NCI-H69 (cell line): Measurements from ENCODE around the gene NFAT5.
"Not testable (repeated sequence)": the region's sequence is repeated elsewhere in the genome, so short reads cannot be mapped to it uniquely, and the experiment has no call there.

ENCODE experiments used
- DNase-seq: peaks from one replicate; lab custom pipeline; 2025; lab: John Stamatoyannopoulos, UW

The NFAT5 gene

DNA sequence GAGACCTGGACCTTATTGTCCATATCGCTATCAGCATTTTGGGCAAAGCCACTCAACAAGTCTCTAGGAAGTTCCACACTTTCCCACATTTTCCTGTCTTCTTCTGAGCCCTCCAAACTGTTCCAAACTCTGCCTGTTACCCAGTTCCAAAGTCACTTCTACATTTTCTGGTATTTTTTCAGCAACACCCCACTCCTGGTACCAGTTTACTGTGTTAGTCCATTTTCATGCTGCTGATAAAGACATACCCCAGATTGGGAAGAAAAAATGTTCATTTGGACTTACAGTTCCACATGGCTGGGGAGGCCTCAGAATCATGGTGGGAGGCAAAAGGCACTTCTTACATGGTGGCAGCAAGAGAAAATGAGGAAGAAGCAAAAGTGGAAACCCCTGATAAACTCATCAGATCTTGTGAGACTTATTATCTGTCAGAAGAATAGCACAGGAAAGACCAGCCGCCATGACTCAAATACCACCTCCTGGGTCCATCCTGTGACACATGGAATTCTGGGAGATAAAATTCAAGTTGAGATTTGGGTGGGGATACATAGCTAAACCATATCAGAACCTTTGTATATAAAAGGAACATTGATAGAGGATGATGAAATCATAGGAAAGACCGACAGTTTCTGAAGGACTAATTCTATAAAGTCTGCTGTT lies 71.6 kb downstream of the NFAT5 start:
- not testable (repeated sequence) for DNase-seq

DNA sequence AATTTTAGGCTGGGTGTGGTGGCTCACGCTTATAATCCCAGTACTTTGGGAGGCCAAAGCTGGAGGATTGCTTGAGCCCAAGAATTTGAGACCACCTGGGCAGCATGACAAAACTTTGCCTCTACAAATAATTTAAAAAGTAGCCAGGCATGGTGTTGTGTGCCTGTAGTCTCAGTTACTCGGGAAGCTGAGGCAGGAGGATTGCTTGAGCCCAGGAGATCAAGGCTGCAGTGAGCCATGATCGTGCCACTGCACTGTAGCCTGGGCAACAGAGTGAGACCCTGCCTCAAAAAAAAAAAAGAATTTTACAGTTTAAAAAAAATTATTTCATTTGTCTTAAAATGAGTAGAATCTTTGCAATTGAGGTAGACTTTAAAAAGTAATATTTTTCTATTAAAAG lies 78.2 kb downstream of the NFAT5 start:
- not testable (repeated sequence) for DNase-seq

DNA sequence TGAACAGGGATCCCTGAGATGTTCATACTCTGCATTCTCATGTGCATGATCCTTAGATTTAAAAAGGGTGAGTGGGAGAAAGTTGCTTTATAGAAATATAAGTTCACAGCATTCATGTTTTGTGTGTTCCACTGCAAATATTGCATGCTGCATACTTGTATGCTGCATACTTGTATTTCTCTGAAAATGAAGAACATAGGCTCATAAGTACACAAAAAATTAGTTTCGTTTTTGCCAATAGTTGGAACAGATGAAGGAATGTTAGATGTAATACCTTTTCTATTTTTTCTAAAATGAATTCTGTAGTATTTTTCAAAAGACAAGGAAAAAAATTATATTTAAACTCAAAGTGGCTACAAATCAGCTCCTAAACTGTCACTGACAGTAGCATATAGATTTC lies 79.0 kb downstream of the NFAT5 start:
- DNase-seq, result no peak

DNA sequence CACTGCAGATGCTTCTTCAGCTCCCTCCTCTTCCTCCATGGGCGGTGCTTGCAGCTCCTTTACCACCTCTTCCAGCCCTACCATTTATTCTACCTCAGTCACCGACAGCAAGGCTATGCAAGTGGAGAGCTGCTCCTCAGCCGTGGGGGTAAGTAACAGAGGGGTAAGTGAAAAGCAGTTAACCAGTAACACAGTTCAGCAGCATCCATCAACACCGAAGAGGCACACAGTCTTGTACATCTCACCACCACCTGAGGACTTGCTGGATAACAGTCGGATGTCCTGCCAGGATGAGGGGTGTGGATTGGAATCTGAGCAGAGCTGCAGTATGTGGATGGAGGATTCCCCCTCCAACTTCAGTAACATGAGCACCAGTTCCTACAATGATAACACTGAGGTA lies 81.3 kb downstream of the NFAT5 start:
- DNase-seq, result no peak

DNA sequence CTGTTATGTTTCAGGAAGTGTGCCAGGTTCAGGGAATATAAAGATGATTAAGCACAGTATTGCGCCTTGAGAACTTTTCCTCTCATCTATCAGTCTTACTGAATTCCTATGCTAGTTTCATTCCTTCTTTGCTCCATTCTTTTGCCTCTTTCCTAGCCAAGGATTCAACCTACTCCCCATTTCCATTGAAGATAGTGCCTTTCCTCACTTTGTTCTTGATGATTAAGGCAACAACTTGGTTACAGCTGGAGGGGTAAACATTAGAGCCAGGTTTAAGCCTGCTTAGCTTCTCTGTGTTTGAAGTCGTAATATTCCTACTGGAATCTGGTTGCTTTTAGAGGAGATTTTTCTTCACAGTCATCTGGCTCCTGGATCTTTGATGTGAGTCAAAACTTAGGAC lies 85.5 kb downstream of the NFAT5 start:
- no peak for DNase-seq

DNA sequence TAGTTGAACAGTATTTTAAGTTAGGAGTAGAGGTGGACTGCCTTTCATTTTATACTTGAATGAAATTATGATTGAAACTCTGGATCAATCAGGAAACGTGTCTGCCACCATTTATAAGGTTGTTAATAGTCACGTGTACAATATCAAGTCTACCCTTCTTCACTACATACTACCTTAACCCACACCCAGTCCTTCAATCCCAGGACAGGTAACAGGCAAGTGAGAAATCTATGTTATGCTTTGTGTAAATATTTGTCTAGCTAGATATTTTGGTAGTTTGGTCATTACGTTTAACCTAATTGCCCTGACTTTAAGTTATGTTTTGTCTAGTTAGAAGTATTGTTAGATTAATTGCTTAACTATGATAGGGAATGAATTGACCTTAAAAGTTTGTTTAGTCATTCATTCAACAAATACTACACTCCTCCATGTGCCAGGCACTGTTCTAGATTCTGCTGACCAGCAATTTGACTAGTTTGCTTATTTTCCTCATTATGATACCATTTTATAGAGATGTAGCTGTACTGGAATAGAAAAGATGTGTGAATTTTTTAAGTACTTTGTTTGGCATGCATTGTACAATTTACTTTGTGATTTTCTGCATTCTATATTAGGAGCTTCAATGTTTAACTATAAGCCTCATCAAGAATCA lies 88.6 kb downstream of the NFAT5 start:
- DNase-seq, result no peak

DNA sequence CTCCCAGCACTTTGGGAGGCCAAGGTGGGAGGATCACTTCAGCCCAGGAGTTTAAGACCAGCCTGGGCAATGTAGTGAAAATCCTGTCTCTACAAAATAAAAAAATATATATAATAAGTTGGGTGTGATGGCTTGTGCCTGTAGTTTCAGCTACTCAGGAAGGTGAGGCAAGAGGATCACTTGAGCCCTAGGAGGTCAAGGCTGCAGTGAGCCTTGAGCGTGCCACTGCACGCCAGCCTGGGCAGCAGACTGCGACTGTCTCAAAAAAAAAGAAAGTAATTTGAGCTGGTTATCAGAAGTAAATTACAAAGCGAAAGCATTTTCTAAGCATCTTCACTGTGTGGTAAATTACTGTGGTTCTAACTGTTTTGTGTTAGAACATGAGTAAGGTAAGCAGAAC lies 94.4 kb downstream of the NFAT5 start:
- no peak for DNase-seq

DNA sequence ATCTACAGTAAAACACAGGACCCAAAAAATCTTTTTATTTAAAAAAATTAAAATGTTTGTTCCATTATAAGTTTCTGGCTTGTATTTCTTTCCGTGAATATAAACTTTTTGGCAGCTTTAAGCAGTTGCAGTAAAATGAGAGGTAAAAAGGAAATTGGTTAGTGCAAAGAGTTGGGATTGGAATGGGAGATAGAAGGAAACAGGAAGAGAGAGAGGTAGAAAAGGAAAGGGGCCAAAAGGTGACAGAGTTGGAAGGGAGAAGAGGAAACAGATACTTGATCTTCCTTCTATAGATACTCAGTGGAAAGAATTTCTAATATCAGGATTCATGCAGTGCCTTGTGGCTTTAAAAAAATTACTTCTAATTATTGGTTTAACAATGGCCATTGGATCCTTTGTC lies 97.1 kb downstream of the NFAT5 start:
- DNase-seq, result no peak

DNA sequence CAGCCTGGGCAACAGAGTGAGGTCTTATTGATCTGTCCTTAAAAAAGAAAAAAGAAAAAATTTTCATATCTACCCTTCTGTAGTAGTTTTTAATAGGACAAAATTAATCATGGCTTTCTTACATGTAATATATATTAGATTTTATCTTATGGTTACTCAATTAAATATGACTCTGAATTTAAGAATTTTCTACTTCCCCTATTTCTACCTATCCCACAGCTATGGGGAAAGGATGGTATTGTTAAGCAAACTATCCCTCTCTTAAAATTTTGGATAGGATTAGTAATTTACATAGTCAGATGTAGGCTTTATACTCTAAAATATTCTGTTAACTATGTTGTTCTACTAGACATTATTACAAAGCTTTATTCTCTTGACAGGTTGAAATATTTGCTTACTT lies 98.1 kb downstream of the NFAT5 start:
- no peak for DNase-seq

DNA sequence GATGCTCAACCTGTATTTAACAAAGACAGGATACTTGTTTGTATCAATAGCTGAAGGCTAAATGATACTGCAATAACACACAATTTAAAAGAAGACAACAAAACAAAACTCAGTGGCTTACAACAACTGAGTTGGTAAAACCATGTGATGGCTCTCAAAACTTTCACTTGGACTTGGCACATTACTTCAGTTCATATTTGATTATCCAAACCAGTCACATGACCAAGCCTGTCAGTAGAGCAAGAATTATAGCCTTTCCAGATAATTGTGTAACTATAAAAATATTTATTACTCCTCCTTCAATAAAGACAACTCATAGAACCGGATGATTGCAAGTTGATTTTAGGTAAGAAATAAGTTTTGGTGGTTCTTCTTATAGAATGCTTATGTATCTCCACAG lies 103.8 kb downstream of the NFAT5 start:
- DNase-seq, result no peak

DNA sequence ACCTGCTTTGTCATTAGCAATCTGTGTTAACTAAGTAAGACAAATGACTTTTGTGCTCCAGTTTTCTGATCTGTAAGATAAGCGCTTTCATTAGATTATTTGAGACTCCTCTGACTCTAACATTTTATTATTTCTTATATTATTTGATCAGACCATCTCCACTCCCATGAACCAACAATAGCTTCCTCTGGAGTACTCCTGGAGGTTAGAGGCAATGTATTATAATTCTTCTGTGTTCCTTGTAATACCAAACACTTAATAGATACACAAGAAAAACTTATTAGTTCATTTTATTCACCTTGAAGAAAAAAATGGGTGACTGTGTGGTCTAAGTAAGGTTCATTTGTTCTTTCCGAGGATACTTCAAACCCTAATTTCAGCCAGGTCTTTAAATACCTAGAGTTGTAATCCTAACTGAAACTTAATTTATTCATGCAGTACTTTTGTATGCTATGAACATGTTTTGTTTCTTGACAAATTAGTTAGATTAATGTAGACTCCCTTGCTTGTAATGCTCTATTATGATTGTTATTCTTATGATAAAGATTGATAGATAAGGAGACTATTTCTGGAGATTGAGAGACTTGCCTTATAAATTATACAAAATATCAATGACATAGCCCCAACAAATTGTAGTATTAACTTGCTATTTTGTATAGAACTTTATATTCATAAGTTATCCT lies 106.7 kb downstream of the NFAT5 start:
- no peak for DNase-seq

DNA sequence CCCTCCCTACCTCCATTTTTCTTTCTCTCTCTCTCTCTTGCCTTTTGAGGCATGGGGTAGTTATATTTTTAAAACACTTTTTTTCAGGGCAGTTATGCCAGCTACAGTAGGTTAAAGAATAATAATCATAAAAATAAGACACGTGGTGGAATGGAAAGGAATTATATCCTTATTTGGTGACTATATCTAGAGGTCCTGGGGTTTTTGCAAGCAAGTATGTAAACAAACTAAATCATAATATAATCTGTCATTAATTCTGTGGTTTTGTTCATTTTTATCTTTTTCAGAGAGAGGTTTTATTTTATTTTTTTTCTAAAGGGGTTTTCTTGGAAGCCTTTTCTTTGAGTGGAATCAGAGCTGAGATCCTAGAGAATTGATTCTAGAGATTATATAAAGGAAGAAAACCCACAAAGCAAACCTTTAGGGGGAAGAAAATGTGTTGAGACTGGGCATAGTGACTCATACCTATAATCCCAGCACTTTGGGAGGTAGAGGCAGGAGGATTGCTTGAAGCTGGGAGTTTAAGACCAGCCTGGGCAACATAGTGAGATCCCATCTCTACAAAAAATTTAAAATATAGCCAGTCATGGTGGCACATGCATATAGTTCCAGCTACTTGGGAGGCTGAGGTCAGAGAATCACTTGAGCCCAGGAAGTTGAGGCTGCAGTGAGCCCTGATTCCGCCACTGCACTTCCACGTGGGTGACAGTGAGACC lies 107.4 kb downstream of the NFAT5 start:
- no peak for DNase-seq

DNA sequence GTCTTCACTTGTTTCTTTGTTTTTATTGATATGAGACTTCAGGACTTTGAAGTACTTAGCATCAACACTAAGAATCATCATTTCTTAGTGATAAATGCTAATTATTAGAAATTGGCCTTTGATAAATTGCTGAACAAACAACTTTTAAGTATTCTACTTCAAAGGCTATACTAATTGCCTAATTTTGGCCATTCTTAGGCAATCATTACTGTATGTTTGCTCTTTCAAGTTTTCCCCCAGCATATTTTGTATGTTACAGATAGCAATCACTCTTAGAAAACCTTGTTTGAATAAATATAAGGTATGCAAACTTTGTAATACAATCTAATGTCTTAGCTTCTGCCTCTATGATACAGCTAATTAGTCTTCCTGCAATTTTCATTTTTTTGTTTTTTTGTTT lies 114.6 kb downstream of the NFAT5 start:
- DNase-seq, result no peak

DNA sequence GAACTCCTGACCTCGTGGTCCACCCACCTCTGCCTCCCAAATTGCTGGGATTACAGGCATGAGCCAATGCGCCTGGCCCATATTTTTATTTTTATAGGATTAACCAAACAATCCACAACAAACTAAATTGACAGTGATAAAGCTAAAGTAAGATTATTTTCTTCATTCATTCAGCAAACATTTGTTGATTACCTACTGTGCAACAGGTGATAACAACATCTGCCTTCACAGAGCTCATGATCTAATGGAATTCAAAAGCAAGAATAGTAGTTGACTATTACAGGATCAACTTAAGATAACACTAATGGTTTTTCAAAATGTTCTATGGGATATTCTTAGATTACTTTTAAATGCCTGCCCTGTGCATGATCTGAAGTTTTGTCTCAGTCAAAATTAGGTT lies 122.8 kb downstream of the NFAT5 start:
- no peak for DNase-seq

DNA sequence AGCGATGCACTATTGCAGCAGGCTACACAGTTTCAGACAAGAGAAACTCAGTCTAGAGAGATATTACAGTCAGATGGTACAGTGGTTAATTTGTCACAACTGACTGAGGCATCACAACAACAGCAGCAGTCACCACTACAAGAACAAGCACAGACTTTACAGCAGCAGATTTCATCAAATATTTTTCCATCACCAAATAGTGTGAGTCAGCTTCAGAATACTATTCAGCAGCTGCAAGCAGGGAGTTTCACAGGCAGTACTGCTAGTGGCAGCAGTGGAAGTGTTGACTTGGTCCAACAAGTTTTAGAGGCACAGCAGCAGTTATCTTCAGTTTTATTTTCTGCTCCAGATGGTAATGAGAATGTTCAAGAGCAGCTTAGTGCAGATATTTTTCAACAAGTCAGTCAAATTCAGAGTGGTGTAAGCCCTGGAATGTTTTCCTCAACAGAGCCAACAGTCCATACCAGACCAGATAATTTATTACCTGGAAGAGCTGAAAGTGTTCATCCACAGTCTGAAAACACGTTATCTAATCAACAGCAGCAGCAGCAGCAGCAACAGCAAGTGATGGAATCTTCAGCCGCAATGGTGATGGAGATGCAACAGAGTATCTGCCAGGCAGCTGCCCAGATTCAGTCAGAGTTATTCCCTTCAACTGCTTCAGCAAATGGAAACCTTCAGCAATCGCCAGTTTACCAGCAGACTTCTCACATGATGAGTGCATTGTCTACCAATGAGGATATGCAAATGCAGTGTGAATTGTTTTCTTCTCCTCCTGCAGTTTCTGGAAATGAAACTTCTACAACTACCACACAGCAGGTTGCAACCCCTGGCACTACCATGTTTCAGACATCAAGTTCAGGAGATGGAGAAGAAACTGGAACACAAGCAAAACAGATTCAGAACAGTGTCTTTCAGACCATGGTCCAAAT lies 126.5 kb downstream of the NFAT5 start:
- DNase-seq, result no peak

DNA sequence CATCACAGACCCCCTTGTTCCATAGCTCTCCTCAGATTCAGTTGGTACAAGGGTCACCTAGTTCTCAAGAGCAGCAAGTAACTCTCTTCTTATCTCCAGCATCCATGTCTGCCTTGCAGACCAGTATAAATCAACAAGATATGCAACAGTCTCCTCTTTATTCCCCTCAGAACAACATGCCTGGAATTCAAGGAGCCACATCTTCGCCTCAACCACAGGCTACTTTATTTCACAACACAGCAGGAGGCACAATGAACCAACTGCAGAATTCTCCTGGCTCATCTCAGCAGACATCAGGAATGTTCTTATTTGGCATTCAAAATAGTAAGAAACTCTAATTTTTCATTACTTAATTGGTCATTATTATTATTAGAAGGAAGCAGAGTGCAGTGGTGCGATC lies 128.2 kb downstream of the NFAT5 start:
- no peak for DNase-seq

DNA sequence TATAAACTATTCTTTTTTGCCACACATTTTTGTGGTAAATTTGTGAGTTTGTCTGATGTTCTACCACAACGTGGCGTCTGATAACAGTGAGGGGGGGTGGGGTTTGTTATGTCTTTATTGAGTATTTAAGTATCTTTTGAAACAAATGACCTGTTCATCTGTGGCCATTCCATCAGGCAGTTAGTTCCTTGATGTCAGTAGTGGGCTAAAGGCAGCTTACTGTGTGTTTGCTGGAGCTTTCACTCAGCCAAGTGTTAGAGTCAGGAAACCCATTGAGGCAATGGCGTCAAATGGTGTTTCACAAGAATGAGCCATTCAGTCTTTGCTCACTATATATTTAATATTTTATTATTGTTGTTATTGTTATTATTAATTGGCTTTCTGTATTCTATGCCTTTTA lies 132.6 kb downstream of the NFAT5 start:
- DNase-seq, result no peak

DNA sequence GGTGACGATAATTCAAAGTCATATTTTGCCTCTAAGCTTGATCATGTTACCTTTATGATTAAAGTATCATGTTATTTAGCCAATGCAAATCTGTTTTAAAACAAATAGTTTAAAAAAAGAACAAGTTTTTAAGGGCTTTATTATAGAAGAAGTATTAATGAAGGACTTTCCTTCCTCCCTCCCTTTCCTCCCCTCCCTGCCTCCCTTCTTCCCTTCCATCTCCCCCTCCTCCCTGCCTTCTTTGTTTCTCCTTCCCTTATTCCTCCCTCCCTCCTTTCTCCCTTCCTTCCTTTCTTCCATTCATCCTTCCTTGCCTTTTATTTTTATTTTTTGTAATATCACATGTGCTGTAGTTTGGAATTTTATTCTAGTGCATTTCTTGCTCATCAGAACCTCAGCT lies 134.1 kb downstream of the NFAT5 start:
- no peak for DNase-seq

DNA sequence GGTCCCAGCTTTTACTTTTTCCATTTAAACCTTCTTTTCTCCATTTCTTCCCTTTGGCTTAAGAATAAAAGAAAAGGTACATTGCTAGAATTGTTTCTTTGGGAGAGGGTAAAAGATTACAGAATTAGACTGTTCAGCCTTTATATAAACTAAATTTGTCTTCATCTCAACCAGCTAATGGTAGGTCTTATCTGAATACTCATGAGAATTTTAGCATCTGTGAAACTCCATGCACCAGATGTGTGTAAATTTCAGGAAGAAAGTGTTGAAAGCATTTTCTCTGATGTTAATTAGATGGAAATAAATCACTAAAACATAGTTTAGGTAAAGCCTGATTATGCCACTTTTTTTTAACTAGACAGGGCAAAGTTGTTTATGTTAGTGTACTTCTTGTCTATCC lies 135.7 kb downstream of the NFAT5 start:
- DNase-seq, result no peak

DNA sequence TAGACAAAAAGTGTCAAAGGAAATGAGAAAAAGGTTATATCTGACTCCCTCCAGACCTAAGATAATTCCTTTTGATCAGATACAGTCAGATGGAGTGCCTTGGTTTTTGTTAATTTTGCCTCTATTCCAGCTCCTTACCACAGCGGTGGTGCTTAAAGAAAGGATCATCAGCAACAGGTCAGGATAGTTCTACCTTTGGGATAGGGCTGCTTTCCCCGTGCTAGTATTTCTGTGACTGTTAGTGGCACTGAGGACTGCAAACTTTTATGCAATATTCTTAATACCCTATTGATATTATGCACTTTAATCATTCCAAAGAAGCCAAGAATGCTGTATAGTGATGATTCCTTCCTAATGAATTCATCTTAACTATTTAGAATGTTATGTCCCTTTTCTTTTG lies 136.1 kb downstream of the NFAT5 start:
- no peak for DNase-seq

DNA sequence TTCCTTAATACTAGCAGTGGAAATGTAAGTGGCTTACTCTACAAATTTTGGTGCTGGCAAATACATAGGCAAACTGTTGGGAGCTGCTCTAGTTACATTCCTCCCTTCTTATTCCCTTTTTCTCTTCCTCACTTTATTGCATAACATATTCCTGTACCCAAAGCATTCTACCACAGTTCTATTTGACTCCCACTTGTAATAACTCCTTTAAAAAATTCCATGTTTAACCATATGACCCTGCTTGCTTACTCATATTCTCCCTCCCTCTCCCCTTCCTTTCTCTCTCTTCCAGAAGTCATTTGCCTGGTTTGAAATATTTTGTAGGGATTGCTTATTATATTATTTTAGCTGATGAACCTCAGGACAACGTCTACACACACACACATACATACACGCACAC lies 137.9 kb downstream of the NFAT5 start:
- no peak for DNase-seq
